Measurements from ENCODE around the gene DHTKD1.
A peak's percentile ranks its signal among the peaks of the same experiment; 100 is the strongest.
"Not testable (repeated sequence)": the region's sequence is repeated elsewhere in the genome, so short reads cannot be mapped to it uniquely, and the experiment has no call there.

The DHTKD1 gene

DNA sequence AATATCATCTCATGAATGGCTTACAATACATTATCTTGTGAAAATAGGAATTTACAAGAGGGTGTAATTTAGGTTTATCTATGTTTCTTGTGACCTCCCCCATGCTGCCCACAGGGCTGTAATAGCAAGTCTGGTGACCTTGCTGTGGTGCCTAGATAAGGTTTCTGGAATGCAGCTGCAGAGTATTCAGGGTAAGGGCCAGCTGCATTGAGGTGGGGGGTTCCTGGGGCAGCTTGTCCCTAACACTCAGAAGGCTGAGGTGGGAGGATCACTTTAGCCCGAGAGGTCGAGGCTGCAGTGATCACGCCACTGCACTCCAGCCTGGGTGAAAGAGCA is 5.3 kb upstream of the DHTKD1 start:
- TF ChIP-seq, protein P1, sequence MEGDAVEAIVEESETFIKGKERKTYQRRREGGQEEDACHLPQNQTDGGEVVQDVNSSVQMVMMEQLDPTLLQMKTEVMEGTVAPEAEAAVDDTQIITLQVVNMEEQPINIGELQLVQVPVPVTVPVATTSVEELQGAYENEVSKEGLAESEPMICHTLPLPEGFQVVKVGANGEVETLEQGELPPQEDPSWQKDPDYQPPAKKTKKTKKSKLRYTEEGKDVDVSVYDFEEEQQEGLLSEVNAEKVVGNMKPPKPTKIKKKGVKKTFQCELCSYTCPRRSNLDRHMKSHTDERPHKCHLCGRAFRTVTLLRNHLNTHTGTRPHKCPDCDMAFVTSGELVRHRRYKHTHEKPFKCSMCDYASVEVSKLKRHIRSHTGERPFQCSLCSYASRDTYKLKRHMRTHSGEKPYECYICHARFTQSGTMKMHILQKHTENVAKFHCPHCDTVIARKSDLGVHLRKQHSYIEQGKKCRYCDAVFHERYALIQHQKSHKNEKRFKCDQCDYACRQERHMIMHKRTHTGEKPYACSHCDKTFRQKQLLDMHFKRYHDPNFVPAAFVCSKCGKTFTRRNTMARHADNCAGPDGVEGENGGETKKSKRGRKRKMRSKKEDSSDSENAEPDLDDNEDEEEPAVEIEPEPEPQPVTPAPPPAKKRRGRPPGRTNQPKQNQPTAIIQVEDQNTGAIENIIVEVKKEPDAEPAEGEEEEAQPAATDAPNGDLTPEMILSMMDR (IDR thresholded peaks at IDR 0.05), result no peak
- no peaks in the 10 kb centered on the region for H3K9me3 ChIP-seq
- no peak overlapping the region for H3K4me3 ChIP-seq (ENCODE audit: low read depth in 1 of 2, low read length in 1 of 2)
- no peak overlapping the region for H3K27ac ChIP-seq
- no peaks in the 10 kb centered on the region for H3K27me3 ChIP-seq
- no peaks in the 10 kb centered on the region for H3K36me3 ChIP-seq
- H3K4me1 ChIP-seq (ENCODE audit: control insufficient read depth in 1 of 2, insufficient read depth in 1 of 2, low read depth in 1 of 2, low read length in 1 of 2), result peaks cover 4 to 5% of the 10 kb centered on the region in 2 experiments

DNA sequence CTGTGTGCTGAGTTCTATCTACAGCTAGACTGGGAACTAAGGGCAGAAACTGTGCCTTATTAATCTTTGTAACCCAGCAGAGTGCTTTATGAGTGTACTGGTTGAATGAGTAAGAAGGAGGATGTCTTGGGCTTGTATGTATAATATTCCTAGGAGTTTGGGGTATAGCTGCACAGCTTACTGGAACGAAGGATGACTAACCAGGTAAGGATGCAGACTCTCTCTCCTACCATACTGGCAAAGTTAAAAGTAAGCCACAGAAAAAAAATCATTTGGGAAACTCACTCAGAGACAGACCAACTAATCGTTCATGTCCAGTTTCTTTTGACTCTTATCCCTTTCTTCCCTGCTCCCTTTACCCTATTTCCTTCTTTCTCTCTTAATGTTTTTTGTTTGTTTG is 1.4 kb upstream of the DHTKD1 start:
- Histone ChIP-seq H3K4me3 (ENCODE audit: low read depth in 1 of 2, low read length in 1 of 2) (no peak overlapping the region), H3K27ac (peak overlapping the region; percentile 5), H3K4me1 (ENCODE audit: control insufficient read depth in 1 of 2, insufficient read depth in 1 of 2, low read depth in 1 of 2, low read length in 1 of 2) (peaks cover 21 to 24% of the 10 kb centered on the region in 2 experiments), H3K36me3 (no peaks in the 10 kb centered on the region), H3K9me3 (no peaks in the 10 kb centered on the region), H3K27me3 (no peaks in the 10 kb centered on the region)
- TF ChIP-seq, protein P1 (IDR thresholded peaks at IDR 0.05), result no peak

DNA sequence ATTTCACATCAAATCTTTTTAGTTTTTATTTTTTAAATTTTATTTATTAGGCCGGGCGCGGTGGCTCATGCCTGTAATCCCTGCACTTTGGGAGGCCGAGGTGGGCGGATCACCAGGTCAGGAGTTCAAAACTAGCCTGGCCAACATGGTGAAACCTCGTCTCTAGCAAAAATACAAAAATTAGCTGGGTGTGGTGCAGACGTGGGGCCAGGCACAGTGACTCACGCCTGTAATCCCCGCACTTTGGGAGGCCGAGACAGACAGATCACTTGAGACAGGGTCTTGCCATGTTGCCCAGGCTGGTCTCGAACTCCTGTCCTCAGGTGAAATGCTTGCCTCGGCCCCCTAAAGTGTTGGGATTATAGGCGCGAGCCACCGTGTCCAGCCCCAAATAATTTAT is 2.7 kb downstream of the DHTKD1 start:
- not testable (repeated sequence) for H3K36me3 ChIP-seq; H3K27ac ChIP-seq; H3K4me3 ChIP-seq (ENCODE audit: low read depth in 1 of 2, low read length in 1 of 2); H3K9me3 ChIP-seq; H3K27me3 ChIP-seq
- peaks cover 21 to 24% of the 10 kb centered on the region in 2 experiments for H3K4me1 ChIP-seq (ENCODE audit: control insufficient read depth in 1 of 2, insufficient read depth in 1 of 2, low read depth in 1 of 2, low read length in 1 of 2)

DNA sequence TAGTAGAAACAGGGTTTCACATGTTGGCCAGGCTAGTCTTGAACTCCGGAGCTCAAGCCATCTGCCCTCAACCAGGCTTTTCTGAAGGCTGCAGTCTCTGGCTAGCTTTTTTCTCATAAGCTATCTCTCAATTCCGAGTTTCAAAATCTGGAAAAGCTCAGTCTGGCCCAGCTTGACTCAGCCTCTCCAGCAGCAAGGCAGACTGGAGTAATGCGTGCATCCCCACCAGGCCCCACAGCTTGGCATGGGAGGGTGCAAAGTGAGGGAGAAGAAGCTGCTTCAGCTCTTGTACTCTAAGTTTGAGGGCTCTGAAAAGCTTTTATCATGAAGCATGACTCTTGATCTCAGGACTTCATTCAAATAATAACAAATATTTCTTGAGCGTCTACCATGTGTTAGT is 4.8 kb downstream of the DHTKD1 start:
- peaks cover 16 to 19% of the 10 kb centered on the region in 2 experiments for H3K4me1 ChIP-seq (ENCODE audit: control insufficient read depth in 1 of 2, insufficient read depth in 1 of 2, low read depth in 1 of 2, low read length in 1 of 2)
- H3K36me3 ChIP-seq, result peaks cover 9% of the 10 kb centered on the region
- no peak overlapping the region for H3K4me3 ChIP-seq (ENCODE audit: low read depth in 1 of 2, low read length in 1 of 2)
- no peak overlapping the region for H3K27ac ChIP-seq
- no peaks in the 10 kb centered on the region for H3K9me3 ChIP-seq
- H3K27me3 ChIP-seq, result no peaks in the 10 kb centered on the region
- TF ChIP-seq, protein P1 (IDR thresholded peaks at IDR 0.05), result no peak

DNA sequence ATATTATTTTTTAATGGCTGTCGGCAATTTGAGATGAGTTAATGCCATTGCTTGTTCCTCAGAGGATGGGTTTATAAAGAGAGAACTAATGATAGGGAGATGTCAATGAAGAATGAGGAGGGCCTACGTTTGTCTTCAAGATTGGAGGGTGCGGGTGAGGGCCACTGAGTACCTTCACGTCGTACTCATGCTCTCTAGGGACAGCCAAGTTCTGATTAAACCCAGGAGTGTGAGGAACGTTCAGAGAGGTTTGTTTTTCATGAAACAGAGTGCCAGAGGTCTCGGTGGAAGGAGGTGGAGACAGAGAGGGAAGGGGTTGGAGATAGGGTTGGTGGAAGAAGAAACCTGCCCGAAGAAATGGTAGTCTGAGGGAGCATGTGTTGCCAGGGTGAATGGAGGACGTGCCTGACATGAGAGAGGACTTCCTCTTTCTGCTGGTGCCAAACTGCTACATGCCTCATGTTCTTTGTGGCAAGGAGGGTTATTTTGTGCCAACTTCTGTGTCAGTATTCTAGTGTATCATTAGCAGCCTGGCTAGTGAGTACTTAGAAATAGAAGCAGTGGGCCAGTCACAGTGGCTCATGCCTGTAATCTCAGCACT is 8.9 kb downstream of the DHTKD1 start:
- H3K4me1 ChIP-seq (ENCODE audit: control insufficient read depth in 1 of 2, insufficient read depth in 1 of 2, low read depth in 1 of 2, low read length in 1 of 2), result no peaks in the 10 kb centered on the region
- H3K36me3 ChIP-seq, result peaks cover 26% of the 10 kb centered on the region
- no peaks in the 10 kb centered on the region for H3K9me3 ChIP-seq
- no peaks in the 10 kb centered on the region for H3K27me3 ChIP-seq
- no peak overlapping the region for H3K27ac ChIP-seq
- H3K4me3 ChIP-seq (ENCODE audit: low read depth in 1 of 2, low read length in 1 of 2), result no peak overlapping the region
- TF ChIP-seq, protein P1 (IDR thresholded peaks at IDR 0.05), result no peak

DNA sequence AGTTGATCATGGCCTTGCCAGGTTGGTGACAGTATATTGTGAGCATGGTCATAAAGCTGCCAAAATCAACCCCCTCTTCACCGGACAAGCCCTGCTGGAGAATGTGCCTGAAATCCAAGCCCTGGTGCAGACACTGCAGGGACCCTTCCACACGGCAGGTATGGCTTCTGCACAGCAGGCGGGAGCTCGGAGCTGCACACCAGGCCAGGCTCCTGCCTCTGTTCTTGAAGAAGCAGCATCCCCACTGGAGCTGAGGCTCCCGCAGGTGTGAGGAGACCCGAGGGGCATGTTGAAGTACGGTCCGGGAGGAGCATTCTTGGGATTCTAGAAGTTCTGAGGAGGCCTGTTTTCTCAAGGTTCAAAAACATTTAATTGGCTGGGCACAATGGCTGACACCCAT is 12.7 kb downstream of the DHTKD1 start:
- peaks cover 53% of the 10 kb centered on the region for H3K36me3 ChIP-seq
- TF ChIP-seq, protein P1 (IDR thresholded peaks at IDR 0.05), result no peak
- H3K9me3 ChIP-seq, result no peaks in the 10 kb centered on the region
- peaks cover 6 to 13% of the 10 kb centered on the region in 2 experiments for H3K4me1 ChIP-seq (ENCODE audit: control insufficient read depth in 1 of 2, insufficient read depth in 1 of 2, low read depth in 1 of 2, low read length in 1 of 2)
- H3K27ac ChIP-seq, result no peak overlapping the region
- no peak overlapping the region for H3K4me3 ChIP-seq (ENCODE audit: low read depth in 1 of 2, low read length in 1 of 2)
- H3K27me3 ChIP-seq, result no peaks in the 10 kb centered on the region

All from neutrophil (primary cell).